ENCODE results near the gene PRM1. TPM values are rescaled to one million over a fixed set of nuclear protein-coding genes. Genes with fewer than 3 reads are reported as not detected.

Gene PRM1
- total RNA-seq, 1 donor from 2014 or later: not detected

- H3K36me3 Mint-ChIP-seq (ENCODE audit: low read depth, unreplicated experiment): no peaks in the 10 kb centered on the region
- peaks cover 14% of the 10 kb centered on the region for H3K4me1 Mint-ChIP-seq (ENCODE audit: unreplicated experiment)
- no peak for DNase-seq (ENCODE audit: low spot score)
- TF ChIP-seq CTCF (IDR thresholded peaks at IDR 0.05; ENCODE audit: unreplicated experiment): no peak
- peaks cover 6% of the 10 kb centered on the region for H3K27me3 Mint-ChIP-seq (ENCODE audit: unreplicated experiment)
- H3K27ac Mint-ChIP-seq (ENCODE audit: unreplicated experiment): no peak overlapping the region
- H3K4me3 Mint-ChIP-seq (ENCODE audit: unreplicated experiment): no peak overlapping the region
- no peaks in the 10 kb centered on the region for H3K9me3 Mint-ChIP-seq (ENCODE audit: unreplicated experiment)
These were observed 38.5 kb upstream of the PRM1 start for GRCh38 chr16:11319529-11320146.

GRCh38 chr16:11318817-11319216 lies 37.7 kb upstream of the PRM1 start:
- H3K36me3 Mint-ChIP-seq (ENCODE audit: low read depth, unreplicated experiment): no peaks in the 10 kb centered on the region
- DNase-seq (ENCODE audit: low spot score): no peak
- H3K27me3 Mint-ChIP-seq (ENCODE audit: unreplicated experiment): peaks cover 6% of the 10 kb centered on the region
- no peaks in the 10 kb centered on the region for H3K9me3 Mint-ChIP-seq (ENCODE audit: unreplicated experiment)
- peaks cover 14% of the 10 kb centered on the region for H3K4me1 Mint-ChIP-seq (ENCODE audit: unreplicated experiment)
- no peak overlapping the region for H3K4me3 Mint-ChIP-seq (ENCODE audit: unreplicated experiment)
- H3K27ac Mint-ChIP-seq (ENCODE audit: unreplicated experiment): no peak overlapping the region
- no peak for TF ChIP-seq CTCF (IDR thresholded peaks at IDR 0.05; ENCODE audit: unreplicated experiment)

GRCh38 chr16:11316331-11317015 lies 35.3 kb upstream of the PRM1 start:
- DNase-seq (ENCODE audit: low spot score): peak; percentile 38
- H3K4me3 Mint-ChIP-seq (ENCODE audit: unreplicated experiment): peak overlapping the region; percentile 59

GRCh38 chr16:11315510-11315909 lies 34.4 kb upstream of the PRM1 start:
- no peaks in the 10 kb centered on the region for H3K36me3 Mint-ChIP-seq (ENCODE audit: low read depth, unreplicated experiment)
- H3K27ac Mint-ChIP-seq (ENCODE audit: unreplicated experiment): no peak overlapping the region
- peaks cover 15% of the 10 kb centered on the region for H3K4me1 Mint-ChIP-seq (ENCODE audit: unreplicated experiment)
- H3K4me3 Mint-ChIP-seq (ENCODE audit: unreplicated experiment): no peak overlapping the region
- no peaks in the 10 kb centered on the region for H3K9me3 Mint-ChIP-seq (ENCODE audit: unreplicated experiment)
- peak; percentile 56 for DNase-seq (ENCODE audit: low spot score)
- peaks cover 7% of the 10 kb centered on the region for H3K27me3 Mint-ChIP-seq (ENCODE audit: unreplicated experiment)
- TF ChIP-seq CTCF (IDR thresholded peaks at IDR 0.05; ENCODE audit: unreplicated experiment): peak; percentile 61

More at GRCh38 chr16:11316331-11317015, 35.3 kb upstream of the PRM1 start:
- Mint-ChIP-seq H3K9me3 (ENCODE audit: unreplicated experiment) (no peaks in the 10 kb centered on the region), H3K36me3 (ENCODE audit: low read depth, unreplicated experiment) (no peaks in the 10 kb centered on the region), H3K27ac (ENCODE audit: unreplicated experiment) (peak overlapping the region; percentile 30), H3K27me3 (ENCODE audit: unreplicated experiment) (peaks cover 6% of the 10 kb centered on the region), H3K4me1 (ENCODE audit: unreplicated experiment) (peaks cover 12% of the 10 kb centered on the region)
- TF ChIP-seq CTCF (IDR thresholded peaks at IDR 0.05; ENCODE audit: unreplicated experiment): no peak

GRCh38 chr16:11314309-11314894 lies 33.3 kb upstream of the PRM1 start:
- DNase-seq (ENCODE audit: low spot score): no peak
- Mint-ChIP-seq H3K4me3 (ENCODE audit: unreplicated experiment) (no peak overlapping the region), H3K36me3 (ENCODE audit: low read depth, unreplicated experiment) (no peaks in the 10 kb centered on the region), H3K27ac (ENCODE audit: unreplicated experiment) (no peak overlapping the region), H3K27me3 (ENCODE audit: unreplicated experiment) (peaks cover 12% of the 10 kb centered on the region), H3K4me1 (ENCODE audit: unreplicated experiment) (peaks cover 21% of the 10 kb centered on the region), H3K9me3 (ENCODE audit: unreplicated experiment) (no peaks in the 10 kb centered on the region)
- no peak for TF ChIP-seq CTCF (IDR thresholded peaks at IDR 0.05; ENCODE audit: unreplicated experiment)
